Endothelial cell of umbilical vein (primary cell): ENCODE results near the gene RAB1B. TPM values are rescaled to one million over a fixed set of nuclear protein-coding genes. Genes with fewer than 3 reads are reported as not detected.

ENCODE experiments used
- BruUV-seq: library from RNA; stranded (reverse); fragments of 400-500 nt; replicated peaks from 2 replicates; lab custom pipeline; 2021; lab: Mats Ljungman, UMichigan
- CTCF ChIA-PET: fragments of 300-600, 350-600 bp; sonication (Branson Sonifier 250); formaldehyde crosslinking; loops from one replicate; lab custom pipeline; 2021; ENCODE audit warnings: antibody characterized with exemption, inconsistent platforms; lab: Charles Lee
- POLR2A ChIA-PET: fragments of 300-600, 350-600 bp; sonication (Branson Sonifier 250); formaldehyde crosslinking; loops from one replicate; lab custom pipeline; 2021; ENCODE audit warnings: antibody characterized with exemption, inconsistent platforms; lab: Charles Lee
- DNase-seq: peaks from one replicate; pipeline ENCODE4 v3.0.0-alpha.2; 2011; ENCODE audit warnings: low read depth, low spot score
- FAIRE-seq: peaks from 2 replicates; lab custom pipeline; 2011; peaks lifted over from hg19 to GRCh38; lab: Jason Lieb, UNC
- H2AFZ ChIP-seq: 2 replicates; pipeline ENCODE4 v1.6.0; 2012; ENCODE audit warnings: low read depth, low read length, control low read depth, inconsistent platforms
- H3K27ac ChIP-seq: 2 replicates; pipeline ENCODE4 v1.5.1; 2011; ENCODE audit warnings: low read depth, mild to moderate bottlenecking, control low read depth, low read length, moderate library complexity; ENCODE audit not compliant: insufficient read depth
- H3K27me3 ChIP-seq, 2 experiments: 2 replicates each; pipeline versions ENCODE4 v1.6.0 to v1.6.1; 2011; ENCODE audit warnings: low read length in 2 of 2, mixed read lengths in 1 of 2; ENCODE audit not compliant: control insufficient read depth in 2 of 2, insufficient read depth in 2 of 2
- H3K36me3 ChIP-seq, 2 experiments: 2 replicates in 1 of 2; 3 replicates in 1 of 2; pipeline ENCODE4 v1.5.1; 2011; ENCODE audit warnings: low read length in 2 of 2, mild to moderate bottlenecking in 1 of 2, moderate library complexity in 1 of 2; ENCODE audit not compliant: control insufficient read depth in 2 of 2, insufficient read depth in 2 of 2; ENCODE audit errors: extremely low read depth in 1 of 2
- H3K4me1 ChIP-seq: 3 replicates; pipeline ENCODE4 v1.5.1; 2011; ENCODE audit warnings: mild to moderate bottlenecking, low read length; ENCODE audit not compliant: control insufficient read depth, insufficient read depth; ENCODE audit errors: extremely low read depth
- H3K4me2 ChIP-seq: 2 replicates; pipeline ENCODE4 v1.6.1; 2011; ENCODE audit warnings: low read length, control low read depth, mixed read lengths; ENCODE audit not compliant: insufficient read depth
- H3K4me3 ChIP-seq, 3 experiments: fragments of 200-600 bp in 1 of 3; sonication (generic), shearing (Covaris generic) in 1 of 3; replicated peaks in 1 of 3; 2 replicates each; pipeline ENCODE4 v1.5.1; 2011 to 2016; ENCODE audit warnings: control low read depth in 3 of 3, low read length in 3 of 3, mild to moderate bottlenecking in 2 of 3, inconsistent platforms in 1 of 3, low read depth in 1 of 3, moderate library complexity in 1 of 3; ENCODE audit not compliant: insufficient read depth in 1 of 3
- H3K79me2 ChIP-seq: 2 replicates; pipeline ENCODE4 v1.6.0; 2012; ENCODE audit warnings: low read length, inconsistent platforms; ENCODE audit not compliant: control insufficient read depth, insufficient read depth
- H3K9ac ChIP-seq: replicated peaks from 2 replicates; pipeline ENCODE3; 2011; ENCODE audit warnings: low read length, control low read depth; ENCODE audit not compliant: insufficient read depth; ENCODE audit errors: extremely low read depth
- H3K9me1 ChIP-seq: replicated peaks from 3 replicates; pipeline ENCODE4 v1.6.0; 2011; ENCODE audit warnings: mild to moderate bottlenecking, low read length; ENCODE audit not compliant: control insufficient read depth, insufficient read depth; ENCODE audit errors: extremely low read depth
- H3K9me3 ChIP-seq: replicated peaks from 2 replicates; pipeline ENCODE4 v1.5.1; 2012; ENCODE audit warnings: low read length, inconsistent platforms; ENCODE audit not compliant: control insufficient read depth, insufficient read depth
- H4K20me1 ChIP-seq: replicated peaks from 2 replicates; pipeline ENCODE3; 2011; ENCODE audit warnings: mild to moderate bottlenecking, low read length; ENCODE audit not compliant: control insufficient read depth, insufficient read depth; ENCODE audit errors: extremely low read depth
- EZH2 ChIP-seq: IDR thresholded peaks from 2 replicates; pipeline ENCODE4 v1.6.1; 2012; ENCODE audit warnings: borderline replicate concordance, low read depth, mild to moderate bottlenecking, moderate library complexity, low read length, inconsistent platforms; ENCODE audit not compliant: severe bottlenecking
- FOS ChIP-seq: IDR thresholded peaks from 2 replicates; pipeline ENCODE4 v1.6.1; 2011; ENCODE audit warnings: mild to moderate bottlenecking, low read length, moderate library complexity, borderline replicate concordance; ENCODE audit not compliant: insufficient read depth
- JUN ChIP-seq: IDR thresholded peaks from 2 replicates; pipeline ENCODE4 v1.6.1; 2011; ENCODE audit warnings: borderline replicate concordance, low read depth; ENCODE audit not compliant: insufficient read length, insufficient read depth
- MAX ChIP-seq: IDR thresholded peaks from 2 replicates; pipeline ENCODE4 v1.6.1; 2011; ENCODE audit not compliant: insufficient read depth, insufficient read length
- POLR2A ChIP-seq: IDR thresholded peaks from 2 replicates; pipeline ENCODE4 v1.6.1; 2012; ENCODE audit warnings: low read depth, mild to moderate bottlenecking, control low read depth, low read length
- POLR2AphosphoS5 ChIP-seq: IDR thresholded peaks from 2 replicates; pipeline ENCODE4 v1.6.1; 2012; ENCODE audit warnings: low read depth, mild to moderate bottlenecking, control low read depth, low read length, moderate library complexity; ENCODE audit not compliant: insufficient read depth
- dilution Hi-C: fragments of 300-500 bp; cut with MboI; formaldehyde crosslinking; loops from one replicate; pipeline ENCODE4 v1.15.0; 2019; ENCODE audit warnings: low sequenced_read_pairs; ENCODE audit not compliant: extremely low pct_ligation_motif_present
- intact Hi-C: fragments of 100-400 bp; cut with micrococcal nuclease; formaldehyde crosslinking; loops from one replicate; pipeline ENCODE4 v1.10.0; 2022
- polyA plus RNA-seq, 4 experiments: library from polyadenylated mRNA; depleted of rRNA in 3 of 4; stranded (reverse) in 3 of 4; unstranded in 1 of 4; fragments of >200 nt; gene quantifications; 2 replicates each; pipeline versions ENCODE4 v1.2.1 to v1.2.3, GENCODE V29; 2011 to 2012; ENCODE audit warnings: missing spikeins in 1 of 4
- total RNA-seq: library from RNA; stranded (reverse); gene quantifications from 2 replicates; pipeline ENCODE4 v1.2.3, GENCODE V29; 2021

RAB1B gene
- total and polyA plus RNA-seq, 2 donors (not counting 3 experiments of a cell fraction or from before 2014, with no cell fraction given): 171 to 383 TPM

DNA sequence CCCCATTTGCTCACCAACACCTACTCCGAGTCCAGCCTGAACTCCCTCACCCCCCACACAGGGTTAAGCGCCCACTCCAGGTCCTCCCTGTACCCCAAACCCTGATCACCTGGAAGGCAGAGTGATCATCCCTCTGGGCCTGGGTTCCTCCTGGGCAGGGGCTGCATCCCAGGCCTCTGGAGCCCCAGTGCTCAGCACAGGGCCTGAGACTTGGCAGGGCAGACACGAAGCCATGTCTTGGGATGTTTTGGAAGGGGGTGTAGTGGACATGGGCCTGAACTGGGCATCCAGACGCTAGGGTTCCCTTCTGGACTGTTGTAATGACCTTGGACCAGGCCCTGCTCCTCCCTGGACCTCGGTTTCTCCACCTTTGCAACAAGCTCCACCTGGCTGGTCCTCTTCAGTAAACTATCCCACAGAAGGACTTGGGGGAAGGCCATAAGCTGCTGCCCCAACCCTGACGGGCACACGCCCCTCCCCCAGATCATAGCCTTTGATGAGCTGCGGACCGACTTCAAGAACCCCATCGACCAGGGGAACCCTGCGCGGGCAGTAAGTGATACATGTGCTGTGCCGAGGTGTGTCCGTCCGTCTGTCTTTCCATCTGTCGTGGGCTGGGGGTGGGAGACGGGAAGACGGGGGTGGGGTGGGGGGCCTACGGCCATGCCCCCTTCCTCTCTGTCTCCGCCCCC, 13.5 kb downstream of the RAB1B start:
- dilution Hi-C loops (no loop called here), intact Hi-C loops (loop anchor here (1.0 kb wide), 1 partner anchor 60 kb away; no protein-coding TSS in a partner anchor)
- ChIA-PET POLR2A (no interaction called here), CTCF (interaction anchor here (0.7 to 3.2 kb wide), 13 partner anchors 9 to 104 kb away, joined by 3 to 53 read pairs (median 7); partner anchors contain the start of genes CD248, RAB1B, RIN1 and TMEM151A)
- peaks cover 0 to 7% of the 10 kb centered on the region in 2 experiments for H3K36me3 ChIP-seq
- FAIRE-seq: no peak
- H2AFZ ChIP-seq: no peak overlapping the region
- DNase-seq: no peak
- H3K4me3 ChIP-seq: no peak overlapping the region
- no TSS peak for BruUV-seq
- no peaks in the 10 kb centered on the region for H3K9me1 ChIP-seq
- H3K4me2 ChIP-seq: no peak overlapping the region
- no peaks in the 10 kb centered on the region for H3K4me1 ChIP-seq
- no peak overlapping the region for H3K9ac ChIP-seq
- no peaks in the 10 kb centered on the region for H3K9me3 ChIP-seq
- no peaks in the 10 kb centered on the region for H3K79me2 ChIP-seq
- no peak for TF ChIP-seq POLR2AphosphoS5
- no peak for TF ChIP-seq POLR2A
- no peak for TF ChIP-seq FOS
- no peak for TF ChIP-seq MAX
- TF ChIP-seq JUN: no peak
- TF ChIP-seq EZH2: no peak
- no peaks in the 10 kb centered on the region for H4K20me1 ChIP-seq
- no peak overlapping the region for H3K27ac ChIP-seq
- H3K27me3 ChIP-seq: peaks cover 0 to 4% of the 10 kb centered on the region in 2 experiments
